PC-9 (cell line): ENCODE data around the gene GLS. TPM values are rescaled to one million over a fixed set of nuclear protein-coding genes. Genes with fewer than 3 reads are reported as not detected.

ENCODE experiments used
- BruUV-seq: library from RNA; stranded (reverse); fragments of 400-500 nt; replicated peaks from 2 replicates; lab custom pipeline; 2021; lab: Mats Ljungman, UMichigan
- CTCF ChIA-PET: fragments of 300-600 bp; sonication (Branson Sonifier 250); formaldehyde crosslinking; loops from one replicate; lab custom pipeline; 2022; ENCODE audit warnings: antibody characterized with exemption; lab: Charles Lee
- POLR2A ChIA-PET: fragments of 300-600 bp; sonication (Branson Sonifier 250); formaldehyde crosslinking; loops from one replicate; lab custom pipeline; 2022; ENCODE audit warnings: antibody characterized with exemption; ENCODE audit not compliant: unreplicated experiment; lab: Charles Lee
- DNase-seq, 2 experiments: peaks; one replicate each; pipeline versions ENCODE4 v3.0.0 to v3.0.0-alpha.2; 2015 to 2022; ENCODE audit warnings: mixed read lengths in 1 of 2
- H2AFZ ChIP-seq: fragments of 200-600 bp; sonication (generic); 2 replicates; pipeline ENCODE4 v1.8.1; 2017; ENCODE audit warnings: antibody characterized with exemption
- H3F3A ChIP-seq: fragments of 200-600 bp; sonication (generic); 2 replicates; pipeline ENCODE4 v1.8.1; 2017; ENCODE audit warnings: antibody characterized with exemption, mild to moderate bottlenecking, low read depth; ENCODE audit not compliant: insufficient read depth
- H3K27ac ChIP-seq: fragments of 200-600 bp; sonication (generic); 2 replicates; pipeline ENCODE4 v1.6.1; 2016; ENCODE audit warnings: mixed run types
- H3K27me3 ChIP-seq: fragments of 200-600 bp; sonication (generic); 2 replicates; pipeline ENCODE4 v1.6.1; 2016; ENCODE audit warnings: low read depth, mixed run types; ENCODE audit not compliant: insufficient read depth
- H3K36me3 ChIP-seq: fragments of 200-600 bp; sonication (generic); 2 replicates; pipeline ENCODE4 v1.6.1; 2016; ENCODE audit warnings: low read depth, mixed run types
- H3K4me1 ChIP-seq: fragments of 200-600 bp; sonication (generic); replicated peaks from 2 replicates; pipeline ENCODE4 v1.6.1; 2016; ENCODE audit warnings: mixed run types; ENCODE audit not compliant: insufficient read depth
- H3K4me2 ChIP-seq: fragments of 200-600 bp; sonication (generic); 2 replicates; pipeline ENCODE4 v1.6.1; 2017; ENCODE audit warnings: mixed run types
- H3K4me3 ChIP-seq: fragments of 200-600 bp; sonication (generic); 2 replicates; pipeline ENCODE4 v1.6.1; 2016; ENCODE audit warnings: mixed run types
- H3K79me2 ChIP-seq: fragments of 200-600 bp; sonication (generic); 2 replicates; pipeline ENCODE4 v1.6.1; 2017; ENCODE audit warnings: low read depth, mixed run types
- H3K9me2 ChIP-seq: fragments of 200-600 bp; sonication (generic); 2 replicates; pipeline ENCODE4 v1.8.1; 2017; ENCODE audit warnings: mild to moderate bottlenecking; ENCODE audit not compliant: insufficient read depth
- H3K9me3 ChIP-seq: fragments of 200-600 bp; sonication (generic); 2 replicates; pipeline ENCODE4 v1.8.1; 2016; ENCODE audit warnings: low read depth; ENCODE audit not compliant: insufficient read depth
- H4K20me1 ChIP-seq: fragments of 200-600 bp; sonication (generic); 2 replicates; pipeline ENCODE4 v1.8.1; 2017; ENCODE audit not compliant: insufficient read depth
- EZH2 ChIP-seq: fragments of 200-600 bp; sonication (generic); IDR thresholded peaks from 2 replicates; pipeline ENCODE4 v1.8.0; 2017; ENCODE audit warnings: antibody characterized with exemption, low read depth
- intact Hi-C: fragments of 100-400 bp; cut with micrococcal nuclease; formaldehyde crosslinking; loops from one replicate; pipeline ENCODE4 v1.10.0; 2022; ENCODE audit not compliant: unreplicated experiment
- total RNA-seq: library from RNA; stranded (reverse); gene quantifications from 2 replicates; pipeline ENCODE4 v1.2.3, GENCODE V29; 2021
- TF ChIP-seq, protein P1 (sequence below): fragments of 200-600 bp; sonication (generic); conservative IDR thresholded peaks from 2 replicates; pipeline ENCODE4 v1.6.1; 2017; ENCODE audit warnings: mixed run types, antibody characterized with exemption, mild to moderate bottlenecking, moderate library complexity

Gene GLS
- total RNA-seq, 1 experiment from 2014 or later: 68.5 TPM

DNA sequence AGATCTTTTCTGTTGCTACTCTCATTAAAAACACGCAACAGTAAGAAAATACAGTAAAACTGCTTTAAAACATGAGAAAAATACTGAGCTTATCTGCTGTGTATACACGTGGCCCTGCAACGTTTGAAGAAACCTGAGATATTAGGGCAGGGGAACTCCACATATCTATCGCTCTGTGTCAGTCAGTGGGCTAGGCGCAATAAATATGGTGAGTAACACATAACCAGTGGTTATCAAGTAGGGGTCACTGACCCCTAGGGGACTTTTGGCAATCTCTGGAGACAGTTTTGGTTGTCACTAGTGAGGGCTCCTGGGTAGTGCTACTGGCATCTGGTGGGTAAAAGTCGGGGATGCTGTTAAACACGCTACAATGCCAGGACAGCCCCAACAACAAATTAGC lies 118.4 kb downstream of the GLS start:
- Histone ChIP-seq H3K4me1 (no peaks in the 10 kb centered on the region), H3K27me3 (no peaks in the 10 kb centered on the region), H3K4me3 (no peak overlapping the region), H3K4me2 (no peak overlapping the region), H3F3A (no peaks in the 10 kb centered on the region), H3K9me2 (no peaks in the 10 kb centered on the region), H3K27ac (no peak overlapping the region), H3K79me2 (no peaks in the 10 kb centered on the region), H4K20me1 (no peaks in the 10 kb centered on the region), H3K9me3 (no peaks in the 10 kb centered on the region), H3K36me3 (peaks cover 5% of the 10 kb centered on the region; the same call in 1 of the 2 replicates), H2AFZ (no peak overlapping the region)
- DNase-seq: no peak
- TF ChIP-seq, protein P1, sequence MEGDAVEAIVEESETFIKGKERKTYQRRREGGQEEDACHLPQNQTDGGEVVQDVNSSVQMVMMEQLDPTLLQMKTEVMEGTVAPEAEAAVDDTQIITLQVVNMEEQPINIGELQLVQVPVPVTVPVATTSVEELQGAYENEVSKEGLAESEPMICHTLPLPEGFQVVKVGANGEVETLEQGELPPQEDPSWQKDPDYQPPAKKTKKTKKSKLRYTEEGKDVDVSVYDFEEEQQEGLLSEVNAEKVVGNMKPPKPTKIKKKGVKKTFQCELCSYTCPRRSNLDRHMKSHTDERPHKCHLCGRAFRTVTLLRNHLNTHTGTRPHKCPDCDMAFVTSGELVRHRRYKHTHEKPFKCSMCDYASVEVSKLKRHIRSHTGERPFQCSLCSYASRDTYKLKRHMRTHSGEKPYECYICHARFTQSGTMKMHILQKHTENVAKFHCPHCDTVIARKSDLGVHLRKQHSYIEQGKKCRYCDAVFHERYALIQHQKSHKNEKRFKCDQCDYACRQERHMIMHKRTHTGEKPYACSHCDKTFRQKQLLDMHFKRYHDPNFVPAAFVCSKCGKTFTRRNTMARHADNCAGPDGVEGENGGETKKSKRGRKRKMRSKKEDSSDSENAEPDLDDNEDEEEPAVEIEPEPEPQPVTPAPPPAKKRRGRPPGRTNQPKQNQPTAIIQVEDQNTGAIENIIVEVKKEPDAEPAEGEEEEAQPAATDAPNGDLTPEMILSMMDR: no peak
- no peak for TF ChIP-seq EZH2
- POLR2A ChIA-PET: no interaction called here
- CTCF ChIA-PET: no interaction called here
- BruUV-seq: no TSS peak
- intact Hi-C loops: no loop called here

DNA sequence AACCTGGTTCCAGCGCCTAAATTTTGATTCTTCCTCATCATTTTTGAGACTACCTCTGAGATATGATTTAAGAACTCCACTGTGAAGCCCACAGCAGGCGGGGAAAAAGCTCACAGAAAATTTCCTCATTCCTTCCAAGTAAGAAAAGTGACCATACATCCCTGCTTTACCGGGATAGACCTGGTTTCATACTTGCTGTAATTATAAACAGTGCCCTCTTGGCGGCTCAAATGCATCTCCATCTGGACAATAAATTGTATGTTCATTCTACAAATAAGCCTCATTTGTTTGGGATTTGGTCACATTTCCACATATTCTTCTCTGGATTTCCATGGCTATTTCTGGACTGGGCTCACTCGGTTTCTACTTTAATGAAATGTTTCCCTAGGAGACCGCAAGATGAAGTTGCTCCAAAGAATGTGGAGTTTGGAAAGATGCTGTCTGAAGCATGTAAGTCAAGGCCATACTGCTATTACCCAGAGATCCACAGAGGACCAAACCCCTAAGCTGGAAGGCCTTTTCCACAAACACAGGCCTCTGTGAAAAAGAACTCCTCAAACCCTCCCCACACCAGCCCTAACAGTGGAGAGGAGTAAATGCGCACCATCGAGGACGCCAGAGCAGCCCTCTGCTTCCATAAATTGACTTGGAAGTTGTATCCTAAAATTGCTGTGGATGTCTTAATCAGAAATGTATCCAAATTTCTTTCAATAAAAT lies 119.5 kb downstream of the GLS start:
- H3K27me3 ChIP-seq: no peaks in the 10 kb centered on the region
- H3K36me3 ChIP-seq: peaks cover 5% of the 10 kb centered on the region; the same call in 1 of the 2 replicates
- CTCF ChIA-PET: no interaction called here
- no peaks in the 10 kb centered on the region for H3K79me2 ChIP-seq
- H3K9me3 ChIP-seq: no peaks in the 10 kb centered on the region
- no peaks in the 10 kb centered on the region for H4K20me1 ChIP-seq
- H3K4me3 ChIP-seq: no peak overlapping the region
- intact Hi-C loops: no loop called here
- no peak overlapping the region for H2AFZ ChIP-seq
- POLR2A ChIA-PET: no interaction called here
- H3K27ac ChIP-seq: no peak overlapping the region
- BruUV-seq: no TSS peak
- no peaks in the 10 kb centered on the region for H3K4me1 ChIP-seq
- no peak overlapping the region for H3K4me2 ChIP-seq
- H3K9me2 ChIP-seq: no peaks in the 10 kb centered on the region
- no peak for TF ChIP-seq EZH2
- TF ChIP-seq, protein P1: no peak
- H3F3A ChIP-seq: no peaks in the 10 kb centered on the region
- DNase-seq: no peak

DNA sequence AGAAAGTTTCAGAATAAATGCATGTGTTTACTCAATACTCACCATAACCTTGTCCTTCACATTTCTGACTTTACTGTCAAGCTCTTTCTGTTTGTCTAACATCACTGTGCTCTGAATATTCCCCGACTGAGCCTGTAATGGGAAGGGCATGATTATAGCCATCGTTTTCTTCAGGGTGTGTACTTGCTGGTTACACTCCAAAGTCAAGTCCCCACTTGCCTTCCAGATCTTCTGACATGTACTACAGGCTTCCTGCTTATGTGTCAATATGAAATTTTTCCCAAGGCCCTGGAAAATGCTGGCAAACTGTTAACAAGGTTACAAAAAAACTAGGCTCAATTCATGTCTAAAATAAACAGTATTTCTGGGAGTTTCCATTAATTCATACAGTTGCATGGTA lies 120.4 kb downstream of the GLS start:
- Histone ChIP-seq H3K4me2 (no peak overlapping the region), H3K27ac (no peak overlapping the region), H3K79me2 (no peaks in the 10 kb centered on the region), H3K9me2 (no peaks in the 10 kb centered on the region), H3K4me1 (no peaks in the 10 kb centered on the region), H2AFZ (no peak overlapping the region), H3K9me3 (no peaks in the 10 kb centered on the region), H3K36me3 (peaks cover 5% of the 10 kb centered on the region; the same call in 1 of the 2 replicates), H3K4me3 (no peak overlapping the region), H3K27me3 (no peaks in the 10 kb centered on the region), H3F3A (no peaks in the 10 kb centered on the region), H4K20me1 (no peaks in the 10 kb centered on the region)
- no TSS peak for BruUV-seq
- TF ChIP-seq EZH2: no peak
- no peak for DNase-seq
- ChIA-PET POLR2A (no interaction called here), CTCF (no interaction called here)
- intact Hi-C loops: no loop called here
